ENCODE data around the gene DYNC1LI1. TPM values are rescaled to one million over a fixed set of nuclear protein-coding genes. Genes with fewer than 3 reads are reported as not detected.

DYNC1LI1 gene
- polyA plus RNA-seq, 2 of the 4 experiments (the other 2 are of a cell fraction), result 42.0 to 66.9 TPM

DNA sequence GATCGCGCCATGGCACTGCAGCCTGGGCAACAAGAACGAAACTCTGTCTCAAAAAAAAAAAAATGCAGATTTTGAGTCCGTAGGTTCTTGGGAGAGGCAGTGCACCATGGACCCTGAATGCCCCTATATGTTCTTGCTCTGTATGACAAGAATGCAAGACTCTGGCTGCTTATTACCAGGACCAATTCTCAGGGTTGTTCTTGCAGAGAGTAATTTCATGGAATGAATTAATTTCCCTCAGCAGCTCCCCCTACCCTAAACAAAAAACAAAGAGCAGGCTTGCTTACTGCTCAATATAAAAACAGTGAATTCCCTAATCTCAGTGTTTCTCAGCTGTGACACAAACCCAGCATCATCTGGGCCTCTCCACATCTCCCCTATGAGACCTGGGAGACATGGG is 20.5 kb upstream of the DYNC1LI1 start:
- H3K4me2 ChIP-seq, result no peak overlapping the region
- FAIRE-seq (no peak), DNase-seq (ENCODE audit: low read depth in 1 of 2, low spot score in 1 of 2) (no peak), ATAC-seq (no peak)
- H3K4me3 ChIP-seq, result no peak overlapping the region
- ChIA-PET POLR2A (no interaction called here), CTCF (interaction anchor here (1.5 kb wide), 1 partner anchor 81 kb away, joined by 4 read pairs; no protein-coding TSS in a partner anchor)
- no peak for TF ChIP-seq CEBPB (IDR thresholded peaks at IDR 0.05)
- H3K9me3 ChIP-seq, result no peaks in the 10 kb centered on the region
- H3K27ac ChIP-seq, result no peak overlapping the region
- H3K4me1 ChIP-seq, result peaks cover 10% of the 10 kb centered on the region; the same call in 1 of the 3 replicates
- 82% methylated on average over 4 of the region's 4 CpGs for WGBS (ENCODE audit: missing lambda C conversion rate)

DNA sequence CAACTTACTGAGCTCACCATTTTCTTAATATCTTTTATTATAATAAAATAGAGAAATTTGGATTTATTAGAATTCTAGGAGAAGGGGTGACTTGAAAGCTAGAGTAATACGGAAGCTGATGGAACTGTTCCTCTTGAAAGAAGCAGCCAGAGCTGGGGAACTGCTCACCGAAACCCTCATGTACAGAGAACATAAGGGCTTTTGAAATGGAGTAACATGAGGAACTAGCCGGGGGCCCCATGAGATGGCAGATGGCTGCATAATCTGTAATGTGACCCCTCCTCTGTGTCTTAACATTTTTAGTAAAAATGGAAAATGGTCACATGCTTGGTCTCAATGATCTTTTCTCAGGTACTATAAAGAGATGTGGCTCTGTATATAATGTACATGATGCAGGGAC is 15.7 kb upstream of the DYNC1LI1 start:
- TF ChIP-seq ZC3H11A (IDR thresholded peaks at IDR 0.05), result no peak
- TF ChIP-seq, protein P1, sequence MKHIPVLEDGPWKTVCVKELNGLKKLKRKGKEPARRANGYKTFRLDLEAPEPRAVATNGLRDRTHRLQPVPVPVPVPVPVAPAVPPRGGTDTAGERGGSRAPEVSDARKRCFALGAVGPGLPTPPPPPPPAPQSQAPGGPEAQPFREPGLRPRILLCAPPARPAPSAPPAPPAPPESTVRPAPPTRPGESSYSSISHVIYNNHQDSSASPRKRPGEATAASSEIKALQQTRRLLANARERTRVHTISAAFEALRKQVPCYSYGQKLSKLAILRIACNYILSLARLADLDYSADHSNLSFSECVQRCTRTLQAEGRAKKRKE (CRISPR knock-in tag; IDR thresholded peaks at IDR 0.05; ENCODE audit: low read depth), result no peak
- TF ChIP-seq EP300 (IDR thresholded peaks at IDR 0.05), result no peak
- no peak for TF ChIP-seq KDM5A (IDR thresholded peaks at IDR 0.05)
- no peak for TF ChIP-seq MAZ (IDR thresholded peaks at IDR 0.05; ENCODE audit: borderline replicate concordance, low read depth, low read length)
- no peak for TF ChIP-seq PHF8 (IDR thresholded peaks at IDR 0.05; ENCODE audit: borderline replicate concordance, low read depth)
- TF ChIP-seq, protein P2, sequence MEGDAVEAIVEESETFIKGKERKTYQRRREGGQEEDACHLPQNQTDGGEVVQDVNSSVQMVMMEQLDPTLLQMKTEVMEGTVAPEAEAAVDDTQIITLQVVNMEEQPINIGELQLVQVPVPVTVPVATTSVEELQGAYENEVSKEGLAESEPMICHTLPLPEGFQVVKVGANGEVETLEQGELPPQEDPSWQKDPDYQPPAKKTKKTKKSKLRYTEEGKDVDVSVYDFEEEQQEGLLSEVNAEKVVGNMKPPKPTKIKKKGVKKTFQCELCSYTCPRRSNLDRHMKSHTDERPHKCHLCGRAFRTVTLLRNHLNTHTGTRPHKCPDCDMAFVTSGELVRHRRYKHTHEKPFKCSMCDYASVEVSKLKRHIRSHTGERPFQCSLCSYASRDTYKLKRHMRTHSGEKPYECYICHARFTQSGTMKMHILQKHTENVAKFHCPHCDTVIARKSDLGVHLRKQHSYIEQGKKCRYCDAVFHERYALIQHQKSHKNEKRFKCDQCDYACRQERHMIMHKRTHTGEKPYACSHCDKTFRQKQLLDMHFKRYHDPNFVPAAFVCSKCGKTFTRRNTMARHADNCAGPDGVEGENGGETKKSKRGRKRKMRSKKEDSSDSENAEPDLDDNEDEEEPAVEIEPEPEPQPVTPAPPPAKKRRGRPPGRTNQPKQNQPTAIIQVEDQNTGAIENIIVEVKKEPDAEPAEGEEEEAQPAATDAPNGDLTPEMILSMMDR (IDR thresholded peaks at IDR 0.05), result no peak
- TF ChIP-seq CBX8 (IDR thresholded peaks at IDR 0.05), result no peak
- TF ChIP-seq, protein P3, sequence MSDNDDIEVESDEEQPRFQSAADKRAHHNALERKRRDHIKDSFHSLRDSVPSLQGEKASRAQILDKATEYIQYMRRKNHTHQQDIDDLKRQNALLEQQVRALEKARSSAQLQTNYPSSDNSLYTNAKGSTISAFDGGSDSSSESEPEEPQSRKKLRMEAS (IDR thresholded peaks at IDR 0.05), result no peak
- TF ChIP-seq BHLHE40 (IDR thresholded peaks at IDR 0.05; ENCODE audit: low read depth, low read length), result no peak
- TF ChIP-seq, protein P4, sequence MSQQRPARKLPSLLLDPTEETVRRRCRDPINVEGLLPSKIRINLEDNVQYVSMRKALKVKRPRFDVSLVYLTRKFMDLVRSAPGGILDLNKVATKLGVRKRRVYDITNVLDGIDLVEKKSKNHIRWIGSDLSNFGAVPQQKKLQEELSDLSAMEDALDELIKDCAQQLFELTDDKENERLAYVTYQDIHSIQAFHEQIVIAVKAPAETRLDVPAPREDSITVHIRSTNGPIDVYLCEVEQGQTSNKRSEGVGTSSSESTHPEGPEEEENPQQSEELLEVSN (IDR thresholded peaks at IDR 0.05; ENCODE audit: borderline replicate concordance, low read depth), result no peak
- TF ChIP-seq, protein P5, sequence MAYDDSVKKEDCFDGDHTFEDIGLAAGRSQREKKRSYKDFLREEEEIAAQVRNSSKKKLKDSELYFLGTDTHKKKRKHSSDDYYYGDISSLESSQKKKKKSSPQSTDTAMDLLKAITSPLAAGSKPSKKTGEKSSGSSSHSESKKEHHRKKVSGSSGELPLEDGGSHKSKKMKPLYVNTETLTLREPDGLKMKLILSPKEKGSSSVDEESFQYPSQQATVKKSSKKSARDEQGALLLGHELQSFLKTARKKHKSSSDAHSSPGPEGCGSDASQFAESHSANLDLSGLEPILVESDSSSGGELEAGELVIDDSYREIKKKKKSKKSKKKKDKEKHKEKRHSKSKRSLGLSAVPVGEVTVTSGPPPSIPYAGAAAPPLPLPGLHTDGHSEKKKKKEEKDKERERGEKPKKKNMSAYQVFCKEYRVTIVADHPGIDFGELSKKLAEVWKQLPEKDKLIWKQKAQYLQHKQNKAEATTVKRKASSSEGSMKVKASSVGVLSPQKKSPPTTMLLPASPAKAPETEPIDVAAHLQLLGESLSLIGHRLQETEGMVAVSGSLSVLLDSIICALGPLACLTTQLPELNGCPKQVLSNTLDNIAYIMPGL (CRISPR knock-in tag; IDR thresholded peaks at IDR 0.05; ENCODE audit: borderline replicate concordance), result no peak
- TF ChIP-seq HOXA7 (CRISPR knock-in tag; IDR thresholded peaks at IDR 0.05), result no peak
- TF ChIP-seq FOSL2 (IDR thresholded peaks at IDR 0.05), result no peak
- no peak for TF ChIP-seq FOSL2 (CRISPR knock-in tag; IDR thresholded peaks at IDR 0.05)
- 64% methylated on average over 3 of the region's 3 CpGs for WGBS (ENCODE audit: missing lambda C conversion rate)
- CTCF ChIA-PET, result interaction anchor here (1.4 to 2.0 kb wide), 2 partner anchors 14 to 89 kb away, joined by 3 to 8 read pairs; no protein-coding TSS in a partner anchor

DNA sequence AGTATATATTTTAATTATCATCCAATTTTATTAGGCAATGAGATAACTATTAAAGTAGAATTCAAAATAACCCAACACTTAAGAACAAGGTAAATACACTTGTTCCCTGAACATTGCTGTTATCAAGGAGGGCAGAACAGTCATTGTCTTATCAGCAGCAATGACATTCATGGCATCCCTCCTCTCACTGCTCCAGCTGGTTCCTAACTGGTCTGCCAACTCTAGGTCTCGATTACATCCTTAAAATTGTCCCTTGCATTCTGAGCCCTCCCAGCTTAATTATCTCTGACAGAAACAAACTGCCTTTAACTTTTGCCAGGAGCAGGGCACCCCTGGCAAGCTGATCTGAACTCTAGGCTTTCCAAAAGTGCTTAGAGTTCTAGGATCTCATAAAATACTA is 14.0 kb upstream of the DYNC1LI1 start:
- Histone ChIP-seq H3K9me3 (no peaks in the 10 kb centered on the region), H3K4me3 (no peak overlapping the region), H3K4me1 (no peaks in the 10 kb centered on the region), H3K27ac (no peak overlapping the region), H3K4me2 (no peak overlapping the region)
- POLR2A ChIA-PET, result no interaction called here
- WGBS (ENCODE audit: missing lambda C conversion rate), result 12% methylated on average over 1 of the region's 1 CpG
- no peak for ATAC-seq
- CTCF ChIA-PET, result interaction anchor here (1.1 to 2.1 kb wide), 4 partner anchors 9 to 87 kb away, joined by 3 to 8 read pairs (median 5); no protein-coding TSS in a partner anchor
- FAIRE-seq, result no peak
- DNase-seq (ENCODE audit: low read depth in 1 of 2, low spot score in 1 of 2), result no peak
- no peak for TF ChIP-seq NR3C1 (IDR thresholded peaks at IDR 0.05)
- no peak for TF ChIP-seq HOXB13 (CRISPR knock-in tag; IDR thresholded peaks at IDR 0.05; ENCODE audit: low read depth)
- no peak for TF ChIP-seq CHD2 (IDR thresholded peaks at IDR 0.05; ENCODE audit: low read length, partially characterized antibody)
- no peak for TF ChIP-seq ZFP36 (IDR thresholded peaks at IDR 0.05; ENCODE audit: borderline replicate concordance, partially characterized antibody)
- no peak for TF ChIP-seq GATA3 (IDR thresholded peaks at IDR 0.05; ENCODE audit: borderline replicate concordance)
- TF ChIP-seq MYC (IDR thresholded peaks at IDR 0.05; ENCODE audit: borderline replicate concordance, low read length), result no peak
- TF ChIP-seq ZSCAN20 (CRISPR knock-in tag; IDR thresholded peaks at IDR 0.05), result no peak
- TF ChIP-seq, protein P6, sequence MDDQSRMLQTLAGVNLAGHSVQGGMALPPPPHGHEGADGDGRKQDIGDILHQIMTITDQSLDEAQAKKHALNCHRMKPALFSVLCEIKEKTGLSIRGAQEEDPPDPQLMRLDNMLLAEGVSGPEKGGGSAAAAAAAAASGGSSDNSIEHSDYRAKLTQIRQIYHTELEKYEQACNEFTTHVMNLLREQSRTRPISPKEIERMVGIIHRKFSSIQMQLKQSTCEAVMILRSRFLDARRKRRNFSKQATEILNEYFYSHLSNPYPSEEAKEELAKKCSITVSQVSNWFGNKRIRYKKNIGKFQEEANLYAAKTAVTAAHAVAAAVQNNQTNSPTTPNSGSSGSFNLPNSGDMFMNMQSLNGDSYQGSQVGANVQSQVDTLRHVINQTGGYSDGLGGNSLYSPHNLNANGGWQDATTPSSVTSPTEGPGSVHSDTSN (IDR thresholded peaks at IDR 0.05), result no peak
- TF ChIP-seq JUN (IDR thresholded peaks at IDR 0.05), result no peak
- TF ChIP-seq RAD21 (conservative IDR thresholded peaks at IDR 0.05 in 1 of 2, IDR thresholded peaks at IDR 0.05 in 1 of 2), result no peak
- TF ChIP-seq ZC3H11A (IDR thresholded peaks at IDR 0.05), result no peak
- TF ChIP-seq, protein P7, sequence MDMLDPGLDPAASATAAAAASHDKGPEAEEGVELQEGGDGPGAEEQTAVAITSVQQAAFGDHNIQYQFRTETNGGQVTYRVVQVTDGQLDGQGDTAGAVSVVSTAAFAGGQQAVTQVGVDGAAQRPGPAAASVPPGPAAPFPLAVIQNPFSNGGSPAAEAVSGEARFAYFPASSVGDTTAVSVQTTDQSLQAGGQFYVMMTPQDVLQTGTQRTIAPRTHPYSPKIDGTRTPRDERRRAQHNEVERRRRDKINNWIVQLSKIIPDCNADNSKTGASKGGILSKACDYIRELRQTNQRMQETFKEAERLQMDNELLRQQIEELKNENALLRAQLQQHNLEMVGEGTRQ (IDR thresholded peaks at IDR 0.05), result no peak
- TF ChIP-seq CBX2 (IDR thresholded peaks at IDR 0.05; ENCODE audit: borderline replicate concordance, low read depth), result no peak
- no peak for TF ChIP-seq KDM1A (IDR thresholded peaks at IDR 0.05; ENCODE audit: low read depth)

More for the DNA sequence above, 15.7 kb upstream of the DYNC1LI1 start:
- Histone ChIP-seq H3K9me3 (no peaks in the 10 kb centered on the region), H3K4me1 (no peaks in the 10 kb centered on the region), H3K4me3 (no peak overlapping the region), H3K4me2 (no peak overlapping the region), H3K27ac (no peak overlapping the region)
- DNase-seq (ENCODE audit: low read depth in 1 of 2, low spot score in 1 of 2), result no peak
- POLR2A ChIA-PET, result no interaction called here
- ATAC-seq, result no peak
- FAIRE-seq, result no peak
